ENCODE measurements around the gene RAPGEFL1. TPM values are rescaled to one million over a fixed set of nuclear protein-coding genes. Genes with fewer than 3 reads are reported as not detected.

RAPGEFL1 gene
- total and polyA plus RNA-seq, 4 donors = 4.6 to 9.4 (median 8.8) TPM

GRCh38 chr17:40241252-40241834 is 64.1 kb downstream of the RAPGEFL1 start:
- Histone ChIP-seq H3K36me3 (ENCODE audit: control insufficient read depth in 4 of 4, insufficient read depth in 4 of 4, low read length in 4 of 4) (peaks cover 0 to 4% (median under 1%) of the 10 kb centered on the region in 4 donors), H3K27me3 (ENCODE audit: control insufficient read depth in 3 of 3, insufficient read depth in 3 of 3, low read length in 2 of 3) (no peaks in the 10 kb centered on the region), H3K9me3 (ENCODE audit: control insufficient read depth in 4 of 4, insufficient read depth in 3 of 4, low read length in 3 of 4) (no peaks in the 10 kb centered on the region), H3K27ac (ENCODE audit: low read depth in 1 of 2, low read length in 1 of 2) (no peak overlapping the region), H3K9ac (ENCODE audit: insufficient read depth in 1 of 2, low read length in 2 of 2) (no peak overlapping the region), H3K4me1 (ENCODE audit: control insufficient read depth in 5 of 5, insufficient read depth in 5 of 5, low read length in 5 of 5) (peaks cover 0 to 13% (median 2%) of the 10 kb centered on the region in 5 donors), H3K4me3 (no peak overlapping the region)
- TF ChIP-seq CTCF (IDR thresholded peaks at IDR 0.05; ENCODE audit: control extremely low read depth, extremely low read depth) = no peak
- DNase-seq (no peak), ATAC-seq (ENCODE audit: insufficient read depth, low FRiP score) (no peak)
- WGBS, 2 donors = 85 to 95% methylated on average over 4 of the region's 4 CpGs

GRCh38 chr17:40242774-40243173 is 65.5 kb downstream of the RAPGEFL1 start:
- Histone ChIP-seq H3K27me3 (ENCODE audit: control insufficient read depth in 3 of 3, insufficient read depth in 3 of 3, low read length in 2 of 3) (no peaks in the 10 kb centered on the region), H3K27ac (ENCODE audit: low read depth in 1 of 2, low read length in 1 of 2) (no peak overlapping the region), H3K36me3 (ENCODE audit: control insufficient read depth in 4 of 4, insufficient read depth in 4 of 4, low read length in 4 of 4) (peaks cover 0 to 2% (median under 1%) of the 10 kb centered on the region in 4 donors), H3K9me3 (ENCODE audit: control insufficient read depth in 4 of 4, insufficient read depth in 3 of 4, low read length in 3 of 4) (no peaks in the 10 kb centered on the region), H3K4me1 (ENCODE audit: control insufficient read depth in 5 of 5, insufficient read depth in 5 of 5, low read length in 5 of 5) (peaks cover 0 to 13% (median 2%) of the 10 kb centered on the region in 5 donors), H3K4me3 (no peak overlapping the region), H3K9ac (ENCODE audit: insufficient read depth in 1 of 2, low read length in 2 of 2) (no peak overlapping the region)
- 95 to 97% methylated on average over 3 of the region's 3 CpGs for WGBS, 2 donors
- DNase-seq (no peak), ATAC-seq (ENCODE audit: insufficient read depth, low FRiP score) (no peak)
- no peak for TF ChIP-seq CTCF (IDR thresholded peaks at IDR 0.05; ENCODE audit: control extremely low read depth, extremely low read depth)

GRCh38 chr17:40243761-40244160 is 66.5 kb downstream of the RAPGEFL1 start:
- H3K27me3 ChIP-seq (ENCODE audit: control insufficient read depth in 3 of 3, insufficient read depth in 3 of 3, low read length in 2 of 3) = no peaks in the 10 kb centered on the region
- WGBS, 2 donors = 93 to 98% methylated on average over 3 of the region's 3 CpGs
- DNase-seq (no peak), ATAC-seq (ENCODE audit: insufficient read depth, low FRiP score) (no peak)
- no peak overlapping the region for H3K27ac ChIP-seq (ENCODE audit: low read depth in 1 of 2, low read length in 1 of 2)
- no peak overlapping the region for H3K9ac ChIP-seq (ENCODE audit: insufficient read depth in 1 of 2, low read length in 2 of 2)
- H3K9me3 ChIP-seq (ENCODE audit: control insufficient read depth in 4 of 4, insufficient read depth in 3 of 4, low read length in 3 of 4) = no peaks in the 10 kb centered on the region
- no peak for TF ChIP-seq CTCF (IDR thresholded peaks at IDR 0.05; ENCODE audit: control extremely low read depth, extremely low read depth)
- no peak overlapping the region for H3K4me3 ChIP-seq
- H3K4me1 ChIP-seq (ENCODE audit: control insufficient read depth in 5 of 5, insufficient read depth in 5 of 5, low read length in 5 of 5) = peaks cover 0 to 13% (median 3%) of the 10 kb centered on the region in 5 donors
- H3K36me3 ChIP-seq (ENCODE audit: control insufficient read depth in 4 of 4, insufficient read depth in 4 of 4, low read length in 4 of 4) = peaks cover 0 to 2% (median under 1%) of the 10 kb centered on the region in 4 donors

- WGBS, 2 donors = 82 to 90% methylated on average over 4 of the region's 4 CpGs
- peaks cover 0 to 2% (median under 1%) of the 10 kb centered on the region in 4 donors for H3K36me3 ChIP-seq (ENCODE audit: control insufficient read depth in 4 of 4, insufficient read depth in 4 of 4, low read length in 4 of 4)
- no peak overlapping the region for H3K4me3 ChIP-seq
- peaks cover 0 to 13% (median 3%) of the 10 kb centered on the region in 5 donors for H3K4me1 ChIP-seq (ENCODE audit: control insufficient read depth in 5 of 5, insufficient read depth in 5 of 5, low read length in 5 of 5)
- H3K27ac ChIP-seq (ENCODE audit: low read depth in 1 of 2, low read length in 1 of 2) = no peak overlapping the region
- ATAC-seq (ENCODE audit: insufficient read depth, low FRiP score) (no peak), DNase-seq (no peak)
- no peaks in the 10 kb centered on the region for H3K27me3 ChIP-seq (ENCODE audit: control insufficient read depth in 3 of 3, insufficient read depth in 3 of 3, low read length in 2 of 3)
- H3K9ac ChIP-seq (ENCODE audit: insufficient read depth in 1 of 2, low read length in 2 of 2) = no peak overlapping the region
- TF ChIP-seq CTCF (IDR thresholded peaks at IDR 0.05; ENCODE audit: control extremely low read depth, extremely low read depth) = no peak
- no peaks in the 10 kb centered on the region for H3K9me3 ChIP-seq (ENCODE audit: control insufficient read depth in 4 of 4, insufficient read depth in 3 of 4, low read length in 3 of 4)
Measured at GRCh38 chr17:40244255-40244654, 67.0 kb downstream of the RAPGEFL1 start.

All from lung (tissue), 12 donors.